HG02642 (cell line): ENCODE measurements around the gene LEPR.
"Not testable (repeated sequence)": the region's sequence is repeated elsewhere in the genome, so short reads cannot be mapped to it uniquely, and the experiment has no call there.

Experiments
- ATAC-seq: cut with Tn5 transposase; IDR thresholded peaks from one replicate; pipeline ENCODE4 v1.9.1; 2021; ENCODE audit warnings: mild to moderate bottlenecking; ENCODE audit not compliant: unreplicated experiment, poor library complexity

LEPR gene

GRCh38 chr1:65434255-65434654 lies 13.8 kb downstream of the LEPR start:
- no peak for ATAC-seq

GRCh38 chr1:65434760-65435159 lies 14.3 kb downstream of the LEPR start:
- ATAC-seq = no peak

GRCh38 chr1:65435987-65436386 lies 15.5 kb downstream of the LEPR start:
- ATAC-seq = no peak

GRCh38 chr1:65437616-65438015 lies 17.1 kb downstream of the LEPR start:
- ATAC-seq = no peak

- no peak for ATAC-seq
These were observed 19.9 kb downstream of the LEPR start for GRCh38 chr1:65440322-65440900.

- no peak for ATAC-seq
These were observed 20.4 kb downstream of the LEPR start for GRCh38 chr1:65440915-65441314.

- ATAC-seq = no peak
These were observed 21.0 kb downstream of the LEPR start for GRCh38 chr1:65441464-65441863.

- ATAC-seq = no peak
These were observed 22.0 kb downstream of the LEPR start for GRCh38 chr1:65442442-65442841.

- ATAC-seq = no peak
These were observed 23.2 kb downstream of the LEPR start for GRCh38 chr1:65443647-65444046.

GRCh38 chr1:65444128-65444640 lies 23.7 kb downstream of the LEPR start:
- ATAC-seq = no peak

- ATAC-seq = no peak
These were observed 25.4 kb downstream of the LEPR start for GRCh38 chr1:65445837-65446236.

- no peak for ATAC-seq
These were observed 28.9 kb downstream of the LEPR start for GRCh38 chr1:65449214-65449823.

- ATAC-seq = not testable (repeated sequence)
These were observed 35.2 kb downstream of the LEPR start for GRCh38 chr1:65455678-65456077.

GRCh38 chr1:65456481-65456880 lies 36.0 kb downstream of the LEPR start:
- no peak for ATAC-seq

- no peak for ATAC-seq
These were observed 37.4 kb downstream of the LEPR start for GRCh38 chr1:65457868-65458267.

GRCh38 chr1:65458730-65459396 lies 38.4 kb downstream of the LEPR start:
- no peak for ATAC-seq

GRCh38 chr1:65459397-65459768 lies 38.9 kb downstream of the LEPR start:
- ATAC-seq = peak; percentile 77

GRCh38 chr1:65465837-65466236 lies 45.4 kb downstream of the LEPR start:
- ATAC-seq = not testable (repeated sequence)

GRCh38 chr1:65467536-65467935 lies 47.1 kb downstream of the LEPR start:
- ATAC-seq = no peak

- ATAC-seq = no peak
These were observed 48.8 kb downstream of the LEPR start for GRCh38 chr1:65469126-65469888.

GRCh38 chr1:65469889-65470340 lies 49.4 kb downstream of the LEPR start:
- ATAC-seq = no peak
